ENCODE measurements around the gene MBP. TPM values are rescaled to one million over a fixed set of nuclear protein-coding genes. Genes with fewer than 3 reads are reported as not detected.

Gene MBP
- total and polyA plus RNA-seq, 10 donors = 11.1 to 96.0 (median 70.8) TPM

GRCh38 chr18:76980663-76981395, 151.8 kb downstream of the MBP start:
- peak; percentile 79 for DNase-seq
- Histone ChIP-seq H3K4me3 (peak overlapping the region in 1 of 8 donors; percentile 38), H3K4me1 (peaks cover 0 to 51% (median 17%) of the 10 kb centered on the region in 6 donors), H3K9me3 (no peaks in the 10 kb centered on the region), H3K27me3 (replicated peaks in 1 of 7) (no peaks in the 10 kb centered on the region), H3K27ac (peak overlapping the region in 6 of 8 donors; percentile 19 to 70 (median 52)), H3K36me3 (peaks cover 0 to 11% (median 0%) of the 10 kb centered on the region in 6 donors)
- 70 to 84% (median 74%) methylated on average over 23 of the region's 23 CpGs for WGBS, 5 donors
- TF ChIP-seq POLR2AphosphoS5 (IDR thresholded peaks at IDR 0.05) (peak in 1 of 3 donors; percentile 37), POLR2A (IDR thresholded peaks at IDR 0.05) (no peak)
- TF ChIP-seq, protein P1, sequence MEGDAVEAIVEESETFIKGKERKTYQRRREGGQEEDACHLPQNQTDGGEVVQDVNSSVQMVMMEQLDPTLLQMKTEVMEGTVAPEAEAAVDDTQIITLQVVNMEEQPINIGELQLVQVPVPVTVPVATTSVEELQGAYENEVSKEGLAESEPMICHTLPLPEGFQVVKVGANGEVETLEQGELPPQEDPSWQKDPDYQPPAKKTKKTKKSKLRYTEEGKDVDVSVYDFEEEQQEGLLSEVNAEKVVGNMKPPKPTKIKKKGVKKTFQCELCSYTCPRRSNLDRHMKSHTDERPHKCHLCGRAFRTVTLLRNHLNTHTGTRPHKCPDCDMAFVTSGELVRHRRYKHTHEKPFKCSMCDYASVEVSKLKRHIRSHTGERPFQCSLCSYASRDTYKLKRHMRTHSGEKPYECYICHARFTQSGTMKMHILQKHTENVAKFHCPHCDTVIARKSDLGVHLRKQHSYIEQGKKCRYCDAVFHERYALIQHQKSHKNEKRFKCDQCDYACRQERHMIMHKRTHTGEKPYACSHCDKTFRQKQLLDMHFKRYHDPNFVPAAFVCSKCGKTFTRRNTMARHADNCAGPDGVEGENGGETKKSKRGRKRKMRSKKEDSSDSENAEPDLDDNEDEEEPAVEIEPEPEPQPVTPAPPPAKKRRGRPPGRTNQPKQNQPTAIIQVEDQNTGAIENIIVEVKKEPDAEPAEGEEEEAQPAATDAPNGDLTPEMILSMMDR (IDR thresholded peaks at IDR 0.05 in 8 of 11, conservative IDR thresholded peaks at IDR 0.05 in 3 of 11) = no peak
- intact Hi-C loops (cut with DNase I; ENCODE audit: low total_unique reads) = loop anchor here (5.0 kb wide), 1 partner anchor 59 kb away; no protein-coding TSS in a partner anchor

GRCh38 chr18:76979906-76980305, 152.7 kb downstream of the MBP start:
- Histone ChIP-seq H3K4me3 (no peak overlapping the region), H3K27me3 (replicated peaks in 1 of 7) (no peaks in the 10 kb centered on the region), H3K4me1 (peaks cover 0 to 51% (median 17%) of the 10 kb centered on the region in 6 donors), H3K36me3 (peaks cover 0 to 11% (median 0%) of the 10 kb centered on the region in 6 donors), H3K9me3 (no peaks in the 10 kb centered on the region), H3K27ac (peak overlapping the region in 2 of 8 donors; percentile 65 to 70)
- TF ChIP-seq, protein P1 (IDR thresholded peaks at IDR 0.05 in 8 of 11, conservative IDR thresholded peaks at IDR 0.05 in 3 of 11) = no peak
- no peak for TF ChIP-seq POLR2A (IDR thresholded peaks at IDR 0.05)
- no peak for TF ChIP-seq POLR2AphosphoS5 (IDR thresholded peaks at IDR 0.05)
- 85 to 90% (median 88%) methylated on average over 17 of the region's 17 CpGs for WGBS, 5 donors
- intact Hi-C loops (cut with DNase I; ENCODE audit: low total_unique reads) = loop anchor here (5.0 kb wide), 1 partner anchor 58 kb away; no protein-coding TSS in a partner anchor
- no peak for DNase-seq

DNA sequence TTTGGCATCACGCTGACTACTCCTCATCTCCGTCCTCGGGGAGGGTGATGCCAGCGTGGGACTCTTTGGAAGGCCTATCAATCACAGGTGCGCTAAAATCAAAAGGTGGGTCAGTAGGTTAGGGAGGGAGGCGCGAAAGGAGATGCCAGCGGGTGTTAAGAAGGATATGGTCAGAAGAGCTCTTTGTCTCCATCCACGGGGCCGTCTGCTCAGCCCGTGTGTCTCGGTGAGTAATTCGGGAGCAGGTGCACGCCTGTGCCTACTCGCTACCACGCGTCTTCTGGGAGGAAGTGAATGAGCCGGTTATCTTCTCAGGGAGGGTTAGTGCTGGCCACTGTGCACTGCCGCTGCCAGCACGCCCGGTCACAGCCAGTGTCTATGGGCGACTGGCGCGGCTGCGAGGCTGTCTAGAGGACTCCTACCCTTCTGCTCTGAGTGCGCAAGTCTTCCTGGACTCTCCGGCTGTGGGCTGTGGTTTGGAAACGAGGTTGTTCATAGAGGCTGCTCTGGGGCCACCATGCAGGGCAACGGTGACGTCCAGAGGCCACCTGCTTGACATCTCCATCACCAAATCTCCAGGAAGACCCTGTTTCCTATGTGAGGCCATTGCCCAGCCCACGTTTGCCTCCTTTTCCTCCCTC, 153.4 kb downstream of the MBP start:
- H3K27me3 ChIP-seq (replicated peaks in 1 of 7) = no peaks in the 10 kb centered on the region

More for the DNA sequence above, 153.4 kb downstream of the MBP start:
- Histone ChIP-seq H3K4me1 (peaks cover 0 to 51% (median 17%) of the 10 kb centered on the region in 6 donors), H3K9me3 (no peaks in the 10 kb centered on the region), H3K36me3 (peaks cover 0 to 12% (median 0%) of the 10 kb centered on the region in 6 donors), H3K4me3 (no peak overlapping the region), H3K27ac (no peak overlapping the region)
- DNase-seq = no peak
- TF ChIP-seq POLR2A (IDR thresholded peaks at IDR 0.05) (no peak), POLR2AphosphoS5 (IDR thresholded peaks at IDR 0.05) (no peak)
- TF ChIP-seq, protein P1 (IDR thresholded peaks at IDR 0.05 in 8 of 11, conservative IDR thresholded peaks at IDR 0.05 in 3 of 11) = no peak
- intact Hi-C loops (cut with DNase I; ENCODE audit: low total_unique reads) = no loop called here
- WGBS, 5 donors = 87 to 92% (median 90%) methylated on average over 31 of the region's 31 CpGs

All from spleen (tissue), 11 donors.